HG03354 (cell line): ENCODE measurements around the gene KIF20A.
A peak's percentile ranks its signal among the peaks of the same experiment; 100 is the strongest.
"Not testable (repeated sequence)": the region's sequence is repeated elsewhere in the genome, so short reads cannot be mapped to it uniquely, and the experiment has no call there.

ENCODE experiments used
- ATAC-seq: cut with Tn5 transposase; IDR thresholded peaks from one replicate; pipeline ENCODE4 v1.9.1; 2021; ENCODE audit warnings: mild to moderate bottlenecking; ENCODE audit not compliant: unreplicated experiment, poor library complexity, severe bottlenecking

KIF20A gene

GRCh38 chr5:138178516-138179276 is at the start of gene KIF20A, which contains the start of gene BRD8:
KIF20A (plus strand) TSS chr5:138179112; CDS start chr5:138179681, 569 bp downstream.
BRD8 (minus strand) TSS chr5:138178630; CDS start chr5:138178614, 16 bp downstream.
- peak; percentile 89 for ATAC-seq

GRCh38 chr5:138129347-138129746 is 49.6 kb upstream of the KIF20A start:
- no peak for ATAC-seq

GRCh38 chr5:138132543-138132942 is 46.4 kb upstream of the KIF20A start:
- no peak for ATAC-seq

GRCh38 chr5:138138949-138139780 is 39.7 kb upstream of the KIF20A start, which contains the start of gene NME5:
NME5 (minus strand) TSS chr5:138139428; CDS start chr5:138138780, 648 bp downstream.
- peak; percentile 81 for ATAC-seq

- ATAC-seq, result no peak
Observed at GRCh38 chr5:138139781-138140090, 39.2 kb upstream of the KIF20A start.

GRCh38 chr5:138140268-138140667 is 38.6 kb upstream of the KIF20A start:
- ATAC-seq, result no peak

- no peak for ATAC-seq
Observed at GRCh38 chr5:138141734-138142133, 37.2 kb upstream of the KIF20A start.

GRCh38 chr5:138143578-138143977 is 35.3 kb upstream of the KIF20A start:
- not testable (repeated sequence) for ATAC-seq

- no peak for ATAC-seq
Observed at GRCh38 chr5:138148811-138149210, 30.1 kb upstream of the KIF20A start.

GRCh38 chr5:138149530-138149929 is 29.4 kb upstream of the KIF20A start:
- no peak for ATAC-seq

- ATAC-seq, result not testable (repeated sequence)
Observed at GRCh38 chr5:138155977-138156376, 22.9 kb upstream of the KIF20A start.

GRCh38 chr5:138157626-138158025 is 21.3 kb upstream of the KIF20A start:
- ATAC-seq, result no peak

GRCh38 chr5:138159666-138160065 is 19.2 kb upstream of the KIF20A start:
- ATAC-seq, result no peak

- ATAC-seq, result no peak
Observed at GRCh38 chr5:138160706-138161105, 18.2 kb upstream of the KIF20A start.

- ATAC-seq, result no peak
Observed at GRCh38 chr5:138163721-138164120, 15.2 kb upstream of the KIF20A start.

- ATAC-seq, result no peak
Observed at GRCh38 chr5:138169124-138169523, 9.8 kb upstream of the KIF20A start.

- ATAC-seq, result no peak
Observed at GRCh38 chr5:138170299-138170698, 8.6 kb upstream of the KIF20A start.

- peak; percentile 28 for ATAC-seq
Observed at GRCh38 chr5:138177941-138178515, 884 bp upstream of the KIF20A start.

GRCh38 chr5:138179277-138179857 is 455 bp downstream of the KIF20A start:
- no peak for ATAC-seq

- no peak for ATAC-seq
Observed at GRCh38 chr5:138180183-138180782, 1.4 kb downstream of the KIF20A start.
